HTERT RPE-1 (cell line): ENCODE results near the gene MRPL40.

Experiments
- in situ Hi-C: fragments of 300-500 bp; cut with MboI; formaldehyde crosslinking; loops from 4 replicates; pipeline ENCODE4 v1.14.3; 2020; ENCODE audit warnings: low sequenced_read_pairs

MRPL40 gene

DNA sequence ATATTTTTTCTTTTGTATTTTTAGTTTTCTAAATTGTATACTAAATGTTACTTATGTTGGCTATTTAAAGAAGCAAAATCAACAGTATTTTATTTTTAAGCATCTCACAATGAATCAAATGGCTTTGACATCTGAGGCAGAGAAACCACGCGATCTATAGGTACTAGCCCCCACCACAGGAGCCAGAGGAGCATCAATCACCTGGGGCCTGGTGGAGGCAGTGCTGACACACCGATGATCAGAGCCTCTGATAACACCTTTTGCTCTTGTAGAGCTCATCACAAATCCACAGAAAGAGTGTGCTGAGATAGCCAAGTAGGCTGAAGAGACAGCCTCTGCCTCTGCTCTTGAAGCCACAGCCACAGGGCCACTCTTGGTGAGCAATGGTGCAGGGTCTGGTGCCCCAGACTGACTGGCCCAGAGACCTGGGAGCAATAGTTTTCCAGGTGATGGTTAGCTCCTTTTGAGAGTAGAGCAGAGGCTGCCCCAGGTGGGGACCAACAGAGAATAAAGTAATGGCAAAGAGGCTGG lies 26.0 kb upstream of the MRPL40 start:
- in situ Hi-C loops, result no loop called here

DNA sequence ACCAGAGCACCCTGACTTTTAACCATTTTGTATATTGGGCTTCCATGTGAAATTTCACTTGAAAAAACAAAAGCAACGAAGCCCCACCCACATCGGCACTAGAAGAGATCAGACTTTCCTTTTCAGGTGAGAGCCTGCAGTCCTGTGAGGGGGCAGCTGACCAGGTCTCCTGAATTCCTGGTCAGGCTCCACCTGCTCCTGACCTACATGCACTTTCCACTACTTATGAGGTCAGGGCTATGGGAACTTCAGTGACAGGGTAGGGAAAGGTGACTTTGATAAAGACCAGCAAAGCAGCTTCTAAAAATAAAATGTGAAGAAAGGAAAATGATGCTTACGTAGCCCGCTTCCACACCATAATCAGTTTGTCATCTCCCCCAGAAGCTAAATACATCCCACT lies 25.5 kb upstream of the MRPL40 start:
- in situ Hi-C loops, result no loop called here

DNA sequence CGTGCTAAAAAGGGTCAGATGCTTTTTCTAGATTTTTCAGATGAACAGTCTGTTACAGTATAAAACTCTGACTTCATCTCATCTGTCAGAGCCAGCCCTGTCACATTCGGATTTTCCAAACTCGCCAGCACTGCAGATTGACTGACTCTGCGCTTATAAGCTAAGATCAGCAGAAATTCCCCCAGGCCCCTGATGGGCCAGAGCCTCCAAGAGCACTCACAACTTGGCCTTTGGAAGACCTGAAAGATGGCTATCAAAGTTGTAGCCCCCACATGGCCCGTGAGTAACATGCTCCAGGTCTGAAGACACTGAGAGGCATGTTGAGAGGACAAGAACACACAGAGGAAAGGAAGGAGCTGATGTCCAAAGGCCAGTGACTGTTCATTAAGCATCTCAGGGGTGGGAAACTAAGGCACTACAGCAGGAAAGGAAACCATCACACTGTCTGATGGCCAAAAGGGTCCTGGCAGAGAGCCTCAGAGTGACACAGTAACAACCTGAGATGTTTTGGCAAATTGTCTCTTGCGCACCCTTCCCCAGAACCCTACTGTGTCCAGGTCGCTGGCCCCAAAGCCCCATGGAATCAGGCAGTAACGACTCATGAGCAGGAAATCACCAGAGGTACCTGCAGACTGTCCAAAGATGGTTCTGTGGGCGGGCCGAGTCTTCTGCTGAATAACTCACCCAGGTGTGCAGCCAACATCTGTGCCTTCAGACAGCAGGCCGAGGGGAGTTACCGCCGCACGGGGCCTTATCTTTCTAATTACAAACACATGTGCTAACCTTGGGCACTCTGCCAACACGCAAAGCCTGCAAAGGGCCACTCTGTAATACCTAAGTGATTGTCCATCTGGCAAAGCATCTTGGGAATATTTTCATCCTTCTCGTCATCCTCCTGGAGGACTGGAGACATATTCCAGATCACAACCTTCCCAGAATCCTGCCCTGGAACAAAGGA lies 24.4 kb upstream of the MRPL40 start:
- in situ Hi-C loops, result no loop called here

DNA sequence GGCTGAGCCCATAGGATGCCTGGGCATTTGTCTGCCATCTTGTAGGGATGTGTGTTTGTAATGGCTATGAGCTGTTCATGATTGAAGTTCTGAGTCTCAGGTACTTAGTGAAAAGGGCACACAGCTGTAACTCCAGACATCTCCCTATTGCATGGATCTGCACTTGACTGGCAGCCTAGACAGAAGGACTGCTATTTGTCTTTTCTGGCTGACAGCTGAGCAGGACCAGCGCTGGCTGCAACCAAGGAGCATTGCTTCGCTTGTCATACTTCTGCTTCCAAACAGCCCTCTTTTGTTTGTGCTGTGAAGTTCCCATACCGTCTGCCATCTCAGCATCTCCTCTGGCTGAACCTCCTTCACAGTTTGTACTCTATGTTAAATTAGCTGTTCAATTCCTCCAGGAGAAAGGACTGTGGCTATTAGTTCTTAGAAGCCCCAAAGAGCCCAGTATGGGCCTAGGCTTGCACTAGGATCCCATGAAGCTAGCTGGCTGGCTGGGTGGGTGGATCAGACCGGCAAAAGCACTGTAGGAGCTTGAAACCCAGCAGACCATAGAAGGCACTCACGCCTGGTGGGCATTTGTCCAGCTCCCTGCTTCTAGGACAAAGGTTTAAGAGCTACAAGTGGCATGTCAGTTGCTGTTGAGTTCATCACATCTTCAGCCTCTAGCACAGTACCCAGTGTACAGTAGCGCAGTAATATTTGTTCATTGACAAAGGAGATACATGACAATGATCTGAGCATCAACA lies 21.2 kb upstream of the MRPL40 start:
- in situ Hi-C loops, result no loop called here

DNA sequence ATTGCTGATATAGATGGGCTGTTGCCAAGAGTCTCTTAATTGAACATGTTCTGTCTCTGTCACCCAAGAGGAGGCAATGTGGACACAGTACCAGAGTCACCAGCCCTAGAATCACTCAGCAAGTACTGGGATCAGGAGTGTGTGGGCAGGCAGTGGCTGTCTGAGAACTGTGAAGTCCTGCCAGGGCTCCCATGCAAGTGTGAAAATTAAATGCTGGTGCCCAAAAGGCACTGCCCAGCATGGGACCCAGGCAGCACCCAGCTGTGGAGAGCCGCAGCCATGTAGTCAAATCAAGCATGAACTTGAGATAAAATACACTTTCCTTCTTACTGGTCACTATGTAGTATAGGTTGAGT lies 20.7 kb upstream of the MRPL40 start:
- in situ Hi-C loops, result no loop called here

DNA sequence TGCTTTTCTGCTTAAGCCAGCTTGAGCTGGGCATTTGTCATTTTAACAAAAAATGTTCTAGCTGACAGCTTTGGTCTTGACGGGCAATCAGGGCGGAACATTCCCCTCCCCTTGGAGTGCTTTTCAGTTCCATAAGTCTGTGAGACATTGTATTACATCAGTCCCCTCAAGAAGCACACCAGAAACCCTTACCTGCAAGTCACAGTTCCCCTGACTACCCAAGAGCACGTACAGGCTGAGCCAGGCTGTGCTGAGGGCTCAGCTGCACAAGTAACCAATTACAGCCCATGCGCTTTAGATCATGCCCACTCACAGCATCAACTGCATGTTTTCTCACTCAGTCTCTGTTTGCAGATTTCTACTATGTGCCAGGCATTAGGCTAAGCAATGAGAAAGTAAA lies 19.9 kb upstream of the MRPL40 start:
- in situ Hi-C loops, result no loop called here

DNA sequence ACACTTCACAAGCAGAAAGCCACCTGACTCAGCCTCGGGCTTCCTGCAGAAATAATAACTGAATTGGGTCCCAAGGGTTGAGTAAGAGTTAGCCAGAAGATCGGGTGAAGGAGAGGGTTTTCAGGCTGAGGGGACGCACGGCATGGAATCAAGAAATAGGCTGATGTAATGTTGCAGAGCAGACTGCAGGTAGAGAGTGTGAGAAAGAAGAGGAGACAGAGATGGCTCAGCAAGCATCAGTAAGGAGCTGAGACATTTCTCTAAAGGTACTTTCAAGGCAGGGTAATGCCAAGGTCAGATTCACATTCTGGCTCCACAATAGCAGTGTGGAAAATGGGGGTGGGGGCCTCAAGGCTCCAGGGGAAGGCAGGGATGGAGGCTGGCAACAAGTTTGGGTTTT lies 19.4 kb upstream of the MRPL40 start:
- in situ Hi-C loops, result no loop called here

DNA sequence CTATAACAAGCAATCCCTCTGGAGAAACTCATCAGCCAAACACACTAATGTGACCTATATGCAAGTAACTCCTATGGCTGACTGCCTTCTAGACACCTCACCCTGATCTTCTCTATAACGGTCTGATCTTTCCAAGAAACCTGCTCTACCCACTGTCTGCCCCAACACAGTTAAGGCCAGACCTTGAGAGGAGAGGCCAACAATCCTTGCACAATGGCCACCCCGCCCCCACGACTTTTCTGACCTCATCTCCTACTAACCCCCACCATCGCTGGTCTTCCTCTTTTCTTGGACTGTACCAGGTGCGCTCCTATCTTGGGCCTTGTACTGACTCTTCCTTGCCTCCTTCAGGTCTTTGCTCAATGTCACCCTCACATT lies 13.3 kb upstream of the MRPL40 start:
- in situ Hi-C loops, result no loop called here

DNA sequence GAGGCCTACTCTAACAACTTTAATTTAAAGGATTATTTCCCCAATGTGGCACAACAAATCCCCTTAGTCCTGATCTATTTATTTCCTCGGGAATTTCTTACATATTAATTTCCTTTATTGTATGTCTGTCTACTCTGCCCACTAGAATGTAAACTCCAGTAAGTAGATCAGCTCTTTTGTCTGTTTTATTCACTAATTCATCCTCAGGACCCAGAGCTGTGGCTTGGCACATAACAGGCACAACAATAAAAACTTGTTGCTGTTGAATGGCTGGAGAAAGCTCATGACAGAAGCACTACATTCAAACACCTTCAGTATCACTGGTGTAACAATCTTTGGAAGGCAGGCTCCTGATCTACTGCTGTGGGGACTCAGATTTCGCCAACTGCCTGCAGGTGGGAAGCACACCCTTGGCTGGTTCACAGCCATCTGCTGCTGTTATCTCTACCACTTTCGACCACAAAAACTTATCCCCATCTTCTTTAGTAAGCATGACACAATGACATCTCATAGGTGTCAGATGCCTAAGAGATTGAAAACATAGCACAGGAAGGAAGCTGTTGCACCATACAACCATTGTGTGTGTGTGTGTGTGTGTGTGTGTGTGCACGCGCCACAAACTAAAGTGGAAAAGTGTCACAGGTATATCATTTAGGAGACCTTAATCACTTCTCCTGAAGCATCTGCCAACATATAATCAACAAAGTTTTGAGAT lies 12.7 kb upstream of the MRPL40 start:
- in situ Hi-C loops, result no loop called here

DNA sequence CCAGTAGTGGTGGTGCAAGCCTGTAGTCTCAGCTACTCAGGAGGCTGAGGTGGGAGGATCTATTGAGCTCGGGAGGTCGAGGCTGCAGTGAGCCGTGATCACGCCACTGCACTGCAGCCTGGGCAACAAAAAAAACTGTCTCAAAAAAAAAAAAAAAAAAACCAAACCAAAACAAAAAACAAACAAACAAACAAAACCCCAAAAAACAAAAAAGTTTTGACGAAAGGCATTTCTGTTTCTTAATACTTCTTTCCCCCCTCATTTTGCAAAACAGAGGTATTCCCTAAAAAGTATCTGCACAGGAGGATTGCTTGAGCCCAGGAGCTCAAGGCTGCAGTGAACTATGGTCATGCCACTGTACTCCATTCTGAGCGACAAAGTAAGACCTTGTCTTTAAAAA lies 12.0 kb upstream of the MRPL40 start:
- in situ Hi-C loops, result no loop called here

DNA sequence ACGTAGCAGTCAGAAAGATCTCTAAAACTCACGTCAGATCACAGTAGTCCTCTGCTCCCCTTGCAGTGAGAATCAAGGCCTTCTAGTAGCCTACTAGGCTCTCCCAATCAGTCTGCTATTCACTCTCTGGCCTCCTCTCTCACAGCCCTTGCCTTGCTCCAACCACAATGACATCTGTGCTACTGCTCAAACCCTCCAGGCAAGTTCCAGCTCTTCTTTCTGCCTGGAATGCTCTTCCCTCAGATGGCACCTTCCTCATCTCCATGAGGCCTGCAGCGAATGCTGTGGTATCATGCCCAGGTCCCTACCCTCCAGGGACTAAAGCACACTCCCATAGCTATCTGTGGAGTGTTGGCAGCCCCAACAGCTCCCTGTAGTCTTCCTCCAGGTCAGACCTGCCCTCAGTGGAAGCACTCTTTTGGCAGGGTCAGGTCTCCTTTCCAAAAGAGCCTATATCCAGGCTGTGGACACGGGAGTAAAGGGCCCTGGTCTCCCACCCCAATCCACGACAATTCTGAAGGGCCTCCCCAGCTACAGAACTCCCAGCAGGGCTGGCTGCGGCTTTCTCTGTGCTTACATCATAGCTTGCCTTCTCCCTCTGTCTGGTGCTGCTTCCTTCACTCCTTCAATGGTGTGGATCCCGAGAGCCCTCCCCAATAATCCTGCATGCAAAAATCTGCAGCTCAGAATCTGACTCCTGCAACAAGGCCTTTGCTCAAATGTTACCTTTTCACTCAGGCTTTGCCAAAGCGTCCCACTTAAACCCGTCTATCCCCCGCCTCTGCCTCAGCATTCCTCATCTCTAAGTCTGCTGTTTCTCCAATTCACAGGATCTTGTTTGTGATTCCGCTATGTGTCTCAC lies 9.7 kb upstream of the MRPL40 start:
- in situ Hi-C loops, result no loop called here

DNA sequence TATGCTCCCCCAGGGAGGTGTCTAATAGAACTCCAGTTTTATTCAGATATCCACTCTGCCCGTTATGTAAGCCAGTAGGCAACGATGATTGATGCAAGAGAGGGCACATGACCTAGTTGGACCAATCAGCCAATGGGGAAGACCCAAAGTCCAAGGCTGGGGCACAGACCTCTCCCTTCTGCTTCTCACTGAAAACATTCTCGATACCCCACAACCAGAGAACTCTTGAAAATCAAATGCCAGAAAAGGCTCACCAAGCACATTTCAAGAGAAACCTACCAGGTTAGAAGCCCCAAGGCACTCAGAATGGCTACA lies 8.2 kb upstream of the MRPL40 start:
- in situ Hi-C loops, result no loop called here

DNA sequence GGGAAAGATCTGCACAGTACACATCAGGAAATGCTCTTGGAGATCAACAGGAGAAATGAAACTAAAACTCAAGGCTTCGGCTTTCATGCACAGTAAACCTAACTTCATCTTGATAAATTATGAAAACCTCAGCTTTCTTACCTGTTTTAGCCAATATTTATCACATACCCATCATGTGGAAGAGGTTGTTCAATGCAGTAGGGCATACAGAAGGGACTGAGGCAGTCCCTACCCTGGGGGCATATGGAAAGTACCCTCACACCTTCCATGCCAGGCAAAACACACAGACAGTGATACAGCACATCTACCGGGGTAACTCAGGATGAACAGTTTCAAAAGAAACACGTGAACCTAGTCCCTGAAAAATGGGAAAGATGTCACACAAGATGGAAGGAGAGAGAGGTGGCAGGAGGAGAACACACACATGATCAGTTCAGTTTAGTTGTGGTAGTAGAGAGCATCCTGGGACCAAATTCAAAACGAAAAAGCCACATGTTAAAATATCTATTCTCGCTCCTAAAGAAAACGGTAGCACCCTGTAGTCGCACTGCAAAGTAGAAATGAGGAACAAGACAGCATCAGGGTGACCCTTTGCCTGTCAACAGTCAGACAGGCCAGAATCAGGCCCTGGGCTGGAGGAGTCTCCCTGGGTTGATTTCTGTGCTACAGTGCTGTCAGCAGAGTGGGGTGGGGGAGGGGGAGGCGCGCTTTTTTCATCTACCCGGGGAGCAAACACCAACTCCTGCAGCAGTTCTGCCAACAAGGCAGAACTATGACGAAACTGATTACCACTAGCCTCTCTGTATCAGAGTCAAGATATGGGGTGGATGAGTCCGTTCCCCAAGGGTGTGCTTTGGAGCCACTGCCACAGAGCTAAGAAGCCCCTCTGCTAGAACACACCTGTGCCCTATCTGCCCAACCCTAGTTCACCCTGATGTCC lies 2.1 kb upstream of the MRPL40 start:
- in situ Hi-C loops, result no loop called here

DNA sequence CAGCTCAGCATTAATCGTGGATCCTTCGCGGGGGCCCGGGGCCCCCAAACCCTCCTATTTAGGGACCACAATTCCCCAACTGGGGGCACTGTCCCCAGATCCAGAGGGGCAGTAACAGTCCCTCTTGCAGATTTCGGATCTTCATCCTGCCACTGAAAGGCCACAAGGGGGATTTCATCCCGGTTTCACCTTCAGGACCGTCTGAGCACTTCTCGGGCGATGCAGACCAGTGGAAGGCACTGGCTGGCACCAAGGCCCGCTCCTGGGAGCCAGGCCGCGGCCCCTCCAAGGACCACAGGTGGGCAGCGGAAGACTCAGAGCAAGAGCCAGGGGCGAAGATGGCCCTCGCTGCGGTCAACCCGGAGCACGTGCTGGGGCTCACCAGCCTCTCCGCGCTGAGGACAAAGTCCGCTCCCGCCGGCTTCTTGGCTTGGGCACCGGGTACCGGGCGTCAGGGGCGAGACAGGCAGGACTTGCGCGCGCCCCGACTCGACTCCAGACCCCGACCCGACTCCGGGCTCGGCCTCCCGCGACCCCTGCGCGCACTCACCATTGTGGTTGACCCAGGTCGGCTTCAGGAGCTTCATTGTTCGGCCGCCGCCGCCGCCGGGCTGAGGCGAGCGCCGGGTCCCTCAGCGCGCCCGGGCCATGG lies 1.3 kb upstream of the MRPL40 start:
- in situ Hi-C loops, result no loop called here

DNA sequence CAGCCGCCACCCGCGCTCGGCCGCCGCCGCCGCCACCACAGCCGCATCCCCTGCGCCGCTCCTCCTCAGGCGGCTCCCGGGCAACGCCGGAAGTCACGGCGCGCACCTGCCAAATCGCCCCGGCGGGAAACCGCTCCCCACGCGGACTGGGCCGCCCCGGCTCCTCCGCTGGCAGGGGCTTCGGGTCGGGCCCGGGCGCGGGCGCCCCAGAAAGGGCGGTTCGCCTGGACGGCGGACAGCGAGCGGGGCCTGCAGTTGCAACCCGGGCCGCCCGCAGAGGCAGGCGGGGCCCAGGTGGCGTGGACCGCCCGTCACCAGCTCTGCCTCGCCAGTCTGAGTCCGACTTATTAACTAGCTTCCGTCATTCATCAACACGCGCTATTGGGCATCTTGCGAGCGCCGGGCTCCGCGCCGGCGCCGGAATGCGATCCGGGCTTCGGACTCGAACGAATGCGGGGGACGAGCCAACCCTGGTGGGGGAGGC lies 654 bp upstream of the MRPL40 start, which contains the start of gene HIRA:
Gene HIRA (minus strand): TSS at position 85 of the 484 bp plus-strand sequence. CDS start 257 bp downstream, outside the sequence.
- in situ Hi-C loops, result no loop called here

DNA sequence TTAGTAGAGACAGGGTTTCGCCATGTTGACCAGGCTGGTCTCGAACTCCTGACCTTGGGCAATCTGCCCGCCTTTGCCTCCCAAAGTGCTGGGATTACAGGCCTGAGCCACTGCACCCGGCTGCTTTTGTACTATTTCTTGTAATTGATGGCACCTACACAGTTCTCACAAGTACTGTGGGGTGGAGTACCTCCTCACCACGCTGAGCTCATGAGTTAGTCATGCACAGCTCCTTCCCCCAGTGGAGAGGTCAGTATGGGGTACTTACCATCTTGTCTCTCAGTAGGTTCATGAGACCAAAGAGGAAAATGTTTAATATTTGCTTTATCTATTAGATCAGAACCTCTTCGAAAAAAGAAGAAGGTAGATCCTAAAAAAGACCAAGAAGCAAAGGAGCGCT lies 2.1 kb downstream of the MRPL40 start:
- in situ Hi-C loops, result no loop called here

DNA sequence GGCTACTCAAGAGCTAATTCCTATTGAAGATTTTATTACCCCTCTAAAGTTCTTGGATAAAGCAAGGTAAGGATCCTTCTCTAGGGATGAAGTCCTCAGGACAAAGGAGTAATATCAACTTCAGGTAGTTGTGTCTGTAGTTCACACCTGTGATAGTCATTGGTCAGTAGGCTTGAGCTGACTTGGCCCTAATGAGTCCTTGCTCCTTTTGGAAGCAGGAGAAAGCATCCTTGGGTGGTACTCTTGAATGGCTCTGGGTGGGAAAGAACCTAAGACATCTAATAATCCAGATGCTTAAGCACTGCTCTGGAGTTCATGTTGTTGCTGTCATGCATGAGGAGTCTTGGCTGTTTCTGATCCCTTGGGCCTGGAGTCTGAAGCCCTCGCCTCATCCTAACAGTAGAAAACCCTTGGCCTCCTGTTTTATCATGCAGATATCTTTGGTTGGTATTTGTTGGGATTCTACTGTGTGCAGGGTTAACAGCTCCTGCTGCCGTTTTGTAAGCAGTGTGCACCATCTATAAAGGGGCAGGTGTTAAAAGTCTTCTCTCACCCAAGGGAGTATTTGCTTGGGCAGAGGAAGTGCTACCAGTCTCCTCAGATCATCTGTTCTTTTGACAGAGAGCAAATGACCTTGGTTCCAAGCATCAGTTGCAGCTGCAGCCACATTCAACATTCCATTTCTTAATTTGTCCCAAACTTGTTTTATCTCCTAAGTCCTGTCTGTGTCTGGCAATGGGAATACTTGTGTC lies 2.7 kb downstream of the MRPL40 start:
- in situ Hi-C loops, result no loop called here
